CD4-positive, alpha-beta T cell treated with Interleukin-15 for 1 hour (primary cell): ENCODE data around the gene ITGAX.

ENCODE experiments used
- DNase-seq: peaks from one replicate; pipeline ENCODE4 v3.0.0-alpha.2; 2020

Gene ITGAX

DNA sequence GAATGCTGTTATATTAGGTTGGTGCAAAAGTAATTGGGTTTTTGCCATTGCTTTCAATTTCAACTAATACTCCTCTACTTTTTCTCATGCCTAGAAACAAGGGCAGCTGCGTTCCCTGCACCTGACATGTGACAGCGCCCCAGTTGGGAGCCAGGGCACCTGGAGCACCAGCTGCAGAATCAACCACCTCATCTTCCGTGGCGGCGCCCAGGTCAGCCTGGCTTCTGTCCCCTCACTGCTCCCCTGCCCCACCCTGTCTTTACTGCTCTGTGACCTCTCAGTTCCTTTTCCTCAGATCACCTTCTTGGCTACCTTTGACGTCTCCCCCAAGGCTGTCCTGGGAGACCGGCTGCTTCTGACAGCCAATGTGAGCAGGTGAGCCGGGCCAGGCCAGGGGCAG is 21.7 kb downstream of the ITGAX start:
- DNase-seq = no peak

DNA sequence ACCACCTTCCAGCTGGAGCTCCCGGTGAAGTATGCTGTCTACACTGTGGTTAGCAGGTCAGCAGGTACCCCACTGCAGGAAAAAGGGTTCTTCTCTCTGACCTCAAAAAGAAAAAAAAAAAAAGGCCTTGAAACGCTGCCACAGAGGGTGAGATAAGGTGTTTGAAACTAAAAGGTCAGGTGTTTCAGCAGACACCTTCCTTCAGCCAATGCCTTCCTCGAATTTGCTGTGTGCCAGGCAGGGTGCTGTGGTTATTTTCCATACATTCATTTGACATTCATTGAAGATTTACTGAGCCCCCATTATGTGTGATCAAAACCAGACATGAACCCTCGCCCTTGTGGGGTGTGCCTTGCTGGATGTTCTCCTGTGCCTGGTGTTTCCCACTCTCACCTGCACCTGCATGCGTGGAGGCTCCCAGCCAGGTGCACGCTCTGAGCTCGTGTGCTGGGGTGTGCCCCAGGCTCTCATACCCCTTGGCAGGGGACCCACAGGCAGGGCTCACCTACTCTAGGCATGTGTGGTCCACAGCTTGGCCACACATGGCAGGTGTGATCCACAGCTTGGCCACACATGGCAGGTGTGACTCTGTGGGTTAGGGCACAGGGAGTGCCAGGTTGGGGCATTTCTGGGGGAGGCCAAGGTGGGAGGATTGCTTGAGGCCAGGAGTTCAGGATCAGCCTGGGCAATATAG is 22.4 kb downstream of the ITGAX start:
- DNase-seq = no peak

DNA sequence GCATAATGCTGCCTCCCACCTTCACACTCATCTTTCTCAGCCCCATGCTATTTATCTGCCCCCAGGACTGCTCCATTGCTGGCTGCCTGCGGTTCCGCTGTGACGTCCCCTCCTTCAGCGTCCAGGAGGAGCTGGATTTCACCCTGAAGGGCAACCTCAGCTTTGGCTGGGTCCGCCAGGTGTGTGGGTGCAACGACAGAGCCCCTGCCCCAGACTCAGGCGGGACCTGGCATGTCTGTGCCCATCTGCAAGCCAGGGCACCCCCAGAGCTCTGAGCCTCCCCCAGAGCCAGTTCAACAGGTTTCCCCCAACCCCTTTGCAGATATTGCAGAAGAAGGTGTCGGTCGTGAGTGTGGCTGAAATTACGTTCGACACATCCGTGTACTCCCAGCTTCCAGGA is 25.2 kb downstream of the ITGAX start:
- DNase-seq = no peak

DNA sequence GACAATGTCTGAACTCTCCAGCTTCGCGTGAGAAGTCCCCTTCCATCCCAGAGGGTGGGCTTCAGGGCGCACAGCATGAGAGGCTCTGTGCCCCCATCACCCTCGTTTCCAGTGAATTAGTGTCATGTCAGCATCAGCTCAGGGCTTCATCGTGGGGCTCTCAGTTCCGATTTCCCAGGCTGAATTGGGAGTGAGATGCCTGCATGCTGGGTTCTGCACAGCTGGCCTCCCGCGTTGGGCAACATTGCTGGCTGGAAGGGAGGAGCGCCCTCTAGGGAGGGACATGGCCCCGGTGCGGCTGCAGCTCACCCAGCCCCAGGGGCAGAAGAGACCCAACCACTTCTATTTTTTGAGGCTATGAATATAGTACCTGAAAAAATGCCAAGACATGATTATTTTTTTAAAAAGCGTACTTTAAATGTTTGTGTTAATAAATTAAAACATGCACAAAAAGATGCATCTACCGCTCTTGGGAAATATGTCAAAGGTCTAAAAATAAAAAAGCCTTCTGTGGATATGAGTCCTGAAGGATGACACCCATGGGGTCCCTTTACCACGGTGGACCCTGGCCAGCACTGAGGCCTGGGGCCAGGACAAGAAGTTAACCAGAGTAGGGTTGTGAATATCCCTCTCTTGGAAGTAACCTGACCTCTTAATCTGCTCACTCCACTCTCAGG is 27.6 kb downstream of the ITGAX start:
- DNase-seq = peak; percentile 67

DNA sequence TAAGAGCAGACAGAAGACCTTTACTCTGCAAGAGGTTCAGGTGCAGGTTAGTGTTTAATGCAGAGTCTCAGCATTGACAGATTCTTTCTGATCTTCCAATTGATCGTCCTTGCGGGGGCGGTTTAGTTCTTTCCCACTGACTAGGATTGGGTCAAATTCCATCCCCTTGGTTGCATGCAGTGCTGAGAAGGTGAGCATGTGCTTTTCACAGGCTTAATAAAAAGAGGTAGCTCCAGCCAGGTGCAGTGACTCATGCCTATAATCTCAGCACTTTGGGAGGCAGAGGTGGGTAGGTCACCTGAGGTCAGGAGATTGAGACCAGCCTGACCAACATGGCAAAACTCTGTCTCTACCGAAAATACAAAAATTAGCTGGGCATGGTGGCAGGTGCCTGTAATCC is 30.7 kb downstream of the ITGAX start:
- no peak for DNase-seq

DNA sequence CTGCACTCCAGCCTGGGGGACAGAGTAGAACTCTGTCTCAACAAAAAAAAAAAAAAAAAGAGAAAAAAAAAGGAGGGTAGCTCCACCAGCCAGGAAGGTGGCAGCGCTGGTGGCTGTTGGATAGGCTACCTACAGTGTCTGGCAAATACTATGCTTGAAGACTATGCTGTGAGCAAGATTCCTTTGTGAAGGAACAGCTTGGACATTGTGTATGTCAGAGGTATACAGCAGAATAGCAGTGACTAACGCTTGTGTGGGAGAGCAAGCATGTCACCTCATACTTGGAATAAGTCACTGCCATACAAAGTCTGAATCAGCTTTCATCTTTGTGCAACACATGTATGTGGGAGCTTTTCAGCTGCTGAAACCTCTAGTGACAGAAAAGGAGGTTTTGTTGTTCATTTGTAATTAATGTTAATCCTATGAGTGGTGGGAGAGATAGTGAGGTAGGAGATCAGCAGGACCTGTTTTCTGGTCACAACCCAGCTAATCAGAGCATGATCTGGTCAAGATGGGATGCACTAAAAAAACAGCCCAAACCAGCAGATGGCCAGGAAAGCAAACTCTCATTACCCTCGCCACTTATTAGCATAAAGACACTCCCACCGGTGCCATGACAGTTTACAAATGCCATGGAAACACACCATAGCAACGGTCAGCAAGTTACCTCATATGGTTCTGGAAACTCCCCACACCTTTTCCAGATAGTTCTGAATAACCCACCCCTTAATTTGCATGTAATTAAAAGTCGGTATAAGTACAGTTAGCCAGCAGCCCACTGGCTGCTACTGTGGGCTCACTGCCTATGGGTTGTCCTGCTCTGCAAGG is 31.4 kb downstream of the ITGAX start:
- peak; percentile 57 for DNase-seq

DNA sequence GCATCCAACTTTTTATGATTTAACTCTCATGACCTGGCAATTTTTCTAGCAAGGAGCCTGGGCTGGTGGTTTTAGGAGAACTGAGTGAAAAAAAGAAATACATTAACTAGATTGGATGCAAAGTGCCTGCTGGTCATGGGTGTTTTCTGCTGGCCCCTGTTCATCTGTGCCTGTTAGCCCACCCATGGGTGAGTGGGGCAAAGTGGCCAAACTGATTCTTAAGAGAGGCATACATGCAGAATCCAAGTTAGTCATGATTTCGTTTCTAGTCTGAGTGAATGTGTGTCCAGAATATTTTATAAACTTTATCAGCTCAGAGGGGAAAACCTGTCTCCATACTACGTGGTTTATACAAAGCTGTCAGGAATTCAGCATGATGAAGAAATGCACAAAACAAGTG is 33.6 kb downstream of the ITGAX start:
- no peak for DNase-seq

DNA sequence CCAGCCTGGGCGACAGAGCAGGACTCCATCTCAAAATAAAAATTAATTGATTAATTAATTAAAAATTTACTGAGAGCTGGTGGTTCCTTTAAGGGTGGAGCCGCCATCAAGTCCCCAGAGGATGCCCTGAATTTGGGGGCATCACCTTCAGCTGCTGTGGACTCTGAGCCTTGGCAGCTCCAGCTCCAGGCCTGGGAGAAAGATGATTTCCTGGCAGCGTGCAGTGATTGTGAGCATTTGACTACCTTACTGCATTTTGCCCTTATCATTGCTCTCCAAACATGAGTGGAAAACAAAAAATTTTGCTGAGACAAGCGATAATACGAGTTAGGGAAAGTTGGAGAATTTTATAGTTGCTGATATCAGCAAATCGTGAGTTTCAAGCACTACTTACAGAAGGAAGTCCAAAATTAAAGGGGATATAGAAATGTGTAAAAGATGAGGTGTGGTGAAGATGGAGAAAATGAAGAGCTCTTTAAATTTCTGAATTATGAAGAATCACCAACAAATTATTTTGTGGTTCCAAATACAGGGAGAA is 35.6 kb downstream of the ITGAX start:
- DNase-seq = no peak

DNA sequence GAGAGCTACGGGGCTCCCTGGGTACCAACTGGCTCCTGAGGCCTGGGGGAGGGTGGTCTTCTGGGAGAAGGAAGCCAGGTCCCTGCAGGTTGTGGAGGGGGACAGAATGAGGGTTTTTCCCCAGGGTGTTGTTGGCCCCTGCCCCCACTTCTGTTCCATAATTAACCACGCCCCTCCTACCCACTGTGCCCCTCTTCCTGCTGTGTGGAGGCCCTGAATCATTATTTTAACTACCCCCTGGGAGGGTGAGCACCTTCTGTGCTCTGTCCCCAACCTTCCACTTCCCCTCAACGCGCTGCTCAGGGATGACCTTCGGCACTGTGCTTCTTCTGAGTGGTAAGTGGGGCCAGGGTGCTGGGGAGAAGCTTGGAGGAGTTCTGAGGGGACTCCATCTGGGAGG is 38.1 kb downstream of the ITGAX start, which contains the start of gene ITGAD:
Gene ITGAD, plus strand, starts transcription at position 280 of the 400 bp plus-strand sequence. Its CDS starts 26 bp downstream, at position 306.
- DNase-seq = no peak

DNA sequence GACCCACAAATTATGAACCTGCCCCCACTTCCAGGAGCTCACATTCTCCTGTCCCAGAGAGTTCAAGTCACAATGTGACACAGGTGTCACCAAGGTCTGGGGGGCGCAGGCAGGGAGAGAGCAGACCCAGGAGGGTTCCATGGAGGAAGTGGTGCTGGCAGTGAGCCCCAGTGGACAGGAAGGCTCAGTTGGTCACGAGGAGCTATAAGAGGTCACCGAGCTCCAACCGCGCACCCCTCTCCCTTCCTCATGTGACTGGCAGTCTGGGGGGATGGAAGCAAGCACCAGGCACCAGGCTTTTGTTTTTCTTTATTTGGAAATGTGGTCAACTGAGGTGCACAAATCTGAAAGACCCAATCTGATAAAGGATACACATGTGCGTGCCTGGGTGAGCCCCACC is 40.7 kb downstream of the ITGAX start:
- no peak for DNase-seq

DNA sequence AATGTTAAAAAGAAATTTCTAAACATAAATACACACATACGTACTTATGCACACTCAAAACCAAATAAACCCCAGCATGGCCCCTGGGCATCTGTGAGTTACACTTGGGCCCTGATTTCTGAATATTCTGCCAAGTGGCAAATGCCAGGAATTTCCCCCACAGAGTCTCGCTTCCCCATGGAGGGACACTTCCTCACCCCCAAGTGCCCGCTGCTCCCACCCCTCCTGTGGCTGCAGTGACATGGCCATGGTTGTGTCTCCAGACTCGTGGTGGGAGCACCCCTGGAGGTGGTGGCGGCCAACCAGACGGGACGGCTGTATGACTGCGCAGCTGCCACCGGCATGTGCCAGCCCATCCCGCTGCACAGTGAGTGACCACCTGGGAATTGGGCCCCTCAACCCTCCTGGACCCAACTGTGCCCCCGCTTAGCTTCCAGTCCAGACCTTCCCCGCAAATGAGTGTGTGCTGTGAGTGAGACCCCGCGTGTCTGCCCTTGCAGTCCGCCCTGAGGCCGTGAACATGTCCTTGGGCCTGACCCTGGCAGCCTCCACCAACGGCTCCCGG is 42.2 kb downstream of the ITGAX start:
- no peak for DNase-seq

DNA sequence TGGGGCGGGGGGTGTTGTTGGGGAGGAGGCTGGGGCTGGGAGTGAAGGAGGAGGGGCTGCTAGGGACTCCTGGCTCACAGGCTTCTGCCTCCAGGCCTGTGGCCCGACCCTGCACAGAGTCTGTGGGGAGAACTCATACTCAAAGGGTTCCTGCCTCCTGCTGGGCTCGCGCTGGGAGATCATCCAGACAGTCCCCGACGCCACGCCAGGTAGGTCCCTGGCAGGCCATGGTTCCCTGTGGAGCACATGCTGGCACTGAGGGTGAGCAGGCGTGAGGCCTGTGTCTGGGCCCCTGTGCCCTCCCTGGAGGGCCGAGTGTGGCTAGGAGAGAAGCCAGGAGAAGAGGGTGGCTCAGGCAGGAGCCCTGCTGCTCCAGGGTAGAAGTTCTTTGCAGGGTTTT is 42.7 kb downstream of the ITGAX start:
- DNase-seq = no peak

DNA sequence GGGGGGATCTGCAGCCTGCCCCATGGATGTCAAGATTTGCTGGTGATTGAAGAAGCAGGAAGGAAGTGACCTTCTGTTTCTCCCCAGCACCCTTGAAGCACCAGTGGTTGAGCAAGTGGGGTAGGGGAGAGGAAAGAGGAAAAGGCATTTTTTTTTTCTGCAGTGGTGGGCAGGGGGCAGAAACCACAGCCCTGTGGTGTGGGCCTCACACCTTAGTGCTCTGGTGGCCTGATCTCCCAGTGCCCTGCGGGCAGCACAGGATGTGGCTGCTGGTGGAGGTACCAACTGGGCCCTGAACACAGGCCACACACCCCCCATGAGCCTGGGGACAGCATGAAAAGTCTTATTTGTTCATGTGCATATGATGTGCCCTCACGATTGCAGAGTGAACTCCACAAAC is 45.2 kb downstream of the ITGAX start:
- DNase-seq = peak; percentile 43

DNA sequence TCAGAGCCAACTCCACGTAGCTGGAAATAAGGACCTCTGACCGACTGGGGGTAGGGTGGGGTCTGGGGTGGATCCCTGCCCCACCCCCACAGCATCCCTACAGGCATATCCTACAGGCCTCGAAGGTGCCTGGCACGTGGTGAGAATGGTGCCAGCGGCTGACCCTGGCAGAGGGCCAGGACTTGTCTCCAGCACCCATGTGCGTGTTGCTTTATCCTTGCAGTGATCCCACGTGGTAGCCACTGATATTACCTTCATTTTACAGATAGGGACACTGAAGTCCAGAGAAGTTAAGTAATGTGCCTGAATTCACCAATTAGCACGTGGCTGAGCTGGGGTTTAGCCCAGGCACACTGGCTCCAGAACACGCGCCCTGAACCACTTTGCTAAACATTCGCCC is 46.5 kb downstream of the ITGAX start:
- DNase-seq = no peak

DNA sequence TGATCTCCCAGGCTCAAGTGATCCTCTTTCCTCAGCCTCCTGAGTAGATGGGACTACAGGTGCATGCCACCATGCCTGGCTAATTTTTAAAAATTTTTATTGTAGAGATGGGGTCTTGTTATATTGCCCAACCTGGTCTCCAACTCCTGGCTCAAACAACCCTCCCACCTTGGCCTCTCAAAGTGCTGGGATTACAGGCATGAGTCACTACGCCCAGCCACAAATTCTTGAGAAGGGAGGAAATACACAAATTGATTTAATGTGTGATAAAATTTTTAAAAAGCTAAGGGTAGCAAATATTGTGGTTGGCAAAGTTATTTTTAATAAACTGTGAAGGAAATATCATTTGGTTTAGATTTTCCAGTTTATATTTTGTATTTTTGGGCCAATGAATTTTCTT is 47.7 kb downstream of the ITGAX start:
- DNase-seq = no peak

DNA sequence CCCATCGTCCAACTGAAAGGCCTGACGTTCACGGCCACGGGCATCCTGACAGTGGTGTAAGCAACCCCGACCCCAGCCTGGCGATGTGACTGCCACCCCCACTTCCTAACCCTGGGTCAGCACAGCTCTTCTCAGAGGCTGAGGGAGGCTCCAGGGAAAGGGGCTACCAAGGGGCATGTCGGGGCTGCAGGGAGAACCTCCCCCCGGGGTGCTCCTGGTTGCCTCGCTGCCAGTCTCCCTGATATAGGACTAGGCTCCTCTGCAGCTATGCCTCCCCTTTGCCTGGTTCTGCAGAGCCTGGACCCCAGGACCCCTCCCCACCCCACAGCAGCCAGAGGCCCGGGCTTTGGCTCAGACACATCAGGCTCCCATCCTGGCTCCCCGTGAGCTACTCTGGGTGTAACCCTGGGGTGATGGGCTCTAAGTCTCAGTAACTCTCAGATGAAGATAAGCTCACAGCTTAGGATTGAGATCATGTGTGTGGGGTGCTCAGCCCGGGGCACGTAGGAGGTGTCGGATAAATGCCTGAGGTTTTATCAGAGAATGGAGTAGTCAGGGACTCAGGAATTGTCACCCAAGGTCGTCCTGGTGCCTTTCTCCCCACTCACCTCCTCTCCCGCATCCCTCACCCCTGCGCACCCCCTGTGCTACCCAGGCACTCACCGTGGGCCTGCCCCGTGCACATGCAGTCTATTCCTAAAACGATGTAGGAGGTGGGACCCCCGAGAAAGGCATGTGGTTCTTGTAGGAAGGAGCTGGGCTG is 48.8 kb downstream of the ITGAX start:
- no peak for DNase-seq

DNA sequence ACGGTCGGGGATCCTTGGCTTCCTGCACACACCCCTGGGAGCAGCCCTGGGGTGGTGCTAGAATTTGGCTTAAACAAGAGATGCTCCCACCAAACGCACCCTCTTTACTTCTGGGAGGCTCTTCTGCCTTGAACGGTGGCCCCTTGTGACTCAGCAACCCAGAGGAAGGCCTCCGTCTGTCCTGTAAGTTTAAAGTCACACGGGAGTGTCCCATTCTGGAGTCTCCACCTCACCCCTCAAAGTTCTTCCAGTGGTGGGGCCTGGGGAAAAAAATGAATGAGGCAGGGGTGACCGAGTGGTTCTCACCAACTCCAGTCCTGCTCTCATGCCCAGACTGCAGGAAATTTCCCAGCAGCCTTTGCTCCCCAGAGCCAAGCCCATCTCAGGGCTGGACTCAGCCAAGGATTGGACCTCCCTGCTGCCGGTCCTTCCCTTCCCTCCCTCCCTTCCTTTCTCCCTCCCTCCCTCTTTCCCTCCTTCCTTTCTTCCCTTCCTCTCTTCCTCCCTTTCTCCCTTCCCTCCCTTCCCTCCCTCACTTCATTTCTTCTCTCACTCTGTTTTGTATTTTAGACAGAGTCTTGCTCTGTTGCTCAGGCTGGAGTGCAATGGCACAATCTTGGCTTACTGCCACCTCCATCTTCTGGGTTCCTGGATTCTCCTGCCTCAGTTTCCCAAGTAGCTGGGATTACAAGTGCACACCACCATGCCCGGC is 49.5 kb downstream of the ITGAX start:
- no peak for DNase-seq

DNA sequence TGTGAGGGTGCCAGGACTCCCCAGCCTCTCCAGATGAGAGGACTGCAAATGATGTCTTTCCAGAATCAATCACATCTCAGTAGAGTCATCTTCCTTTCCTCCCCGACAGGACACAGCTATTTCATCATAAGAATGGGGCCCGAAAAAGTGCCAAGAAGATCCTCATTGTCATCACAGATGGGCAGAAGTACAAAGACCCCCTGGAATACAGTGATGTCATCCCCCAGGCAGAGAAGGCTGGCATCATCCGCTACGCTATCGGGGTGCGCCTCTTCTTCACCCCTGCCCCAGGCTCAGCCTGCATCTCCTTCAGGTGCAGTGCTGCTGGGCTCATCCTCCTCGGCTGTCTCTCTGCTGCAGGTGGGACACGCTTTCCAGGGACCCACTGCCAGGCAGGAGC is 52.4 kb downstream of the ITGAX start:
- DNase-seq = no peak

DNA sequence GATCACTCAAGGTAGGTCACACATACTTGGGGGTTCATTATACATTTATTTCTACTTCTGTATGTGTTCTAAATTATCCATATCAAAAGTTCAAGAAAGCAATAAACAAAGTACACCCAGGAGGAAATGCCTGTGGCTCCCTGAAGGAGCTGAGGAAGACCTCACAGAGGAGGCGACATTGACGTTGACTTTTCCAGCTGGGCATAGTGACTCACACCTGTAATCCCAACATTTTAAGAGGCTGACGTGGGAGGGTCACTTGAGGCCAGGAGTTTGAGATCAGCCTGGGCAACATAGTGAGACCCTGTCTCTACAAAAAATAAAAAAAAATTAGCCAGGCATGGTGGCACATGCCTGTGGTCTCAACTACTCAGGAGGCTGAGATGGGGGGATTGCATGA is 54.5 kb downstream of the ITGAX start:
- DNase-seq = no peak

DNA sequence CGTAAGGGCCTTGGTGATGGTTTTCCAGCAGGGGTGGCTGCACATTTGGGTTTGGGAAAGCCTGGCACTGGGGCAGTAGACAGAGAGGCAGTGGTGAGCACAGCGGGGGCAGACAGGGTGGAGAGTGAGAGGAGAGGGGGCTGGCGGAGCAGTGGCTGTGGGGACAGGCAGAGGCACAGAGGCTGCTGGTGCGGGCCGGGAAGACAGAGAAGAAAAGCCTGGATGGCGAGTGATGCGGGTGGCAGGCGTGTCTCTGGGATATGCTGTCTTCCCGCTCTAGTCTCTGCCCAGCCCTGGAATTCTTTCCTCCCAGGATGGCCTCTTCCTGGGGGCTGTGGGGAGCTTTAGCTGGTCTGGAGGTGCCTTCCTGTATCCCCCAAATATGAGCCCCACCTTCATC is 55.1 kb downstream of the ITGAX start:
- DNase-seq = no peak

DNA sequence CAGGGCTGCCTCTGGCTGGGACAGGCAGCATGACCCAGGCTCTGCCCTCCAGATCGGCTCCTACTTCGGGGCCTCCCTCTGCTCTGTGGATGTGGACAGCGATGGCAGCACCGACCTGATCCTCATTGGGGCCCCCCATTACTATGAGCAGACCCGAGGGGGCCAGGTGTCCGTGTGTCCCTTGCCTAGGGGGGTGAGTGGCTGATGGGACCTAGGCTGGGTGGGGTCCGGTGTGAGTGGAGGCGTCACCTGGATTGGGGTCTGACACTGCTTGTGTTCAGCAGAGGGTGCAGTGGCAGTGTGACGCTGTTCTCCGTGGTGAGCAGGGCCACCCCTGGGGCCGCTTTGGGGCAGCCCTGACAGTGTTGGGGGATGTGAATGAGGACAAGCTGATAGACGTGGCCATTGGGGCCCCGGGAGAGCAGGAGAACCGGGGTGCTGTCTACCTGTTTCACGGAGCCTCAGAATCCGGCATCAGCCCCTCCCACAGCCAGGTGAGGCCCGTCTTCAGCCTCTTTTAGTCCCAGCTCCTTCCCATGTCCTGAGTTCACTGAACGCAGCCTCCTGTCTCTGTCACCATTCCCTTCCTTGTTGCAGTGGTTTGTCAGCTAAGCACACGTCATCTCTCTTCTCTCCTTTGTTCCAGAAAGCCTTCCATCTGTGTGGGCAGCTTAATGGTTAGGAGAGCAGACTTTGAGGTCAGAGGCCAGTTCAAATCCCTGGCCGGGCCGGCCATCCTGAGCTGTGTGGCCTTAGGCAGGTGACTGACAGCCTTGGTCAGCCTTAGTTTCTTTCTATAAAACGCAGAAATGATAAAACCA is 56.3 kb downstream of the ITGAX start:
- no peak for DNase-seq
